ENCODE measurements around the gene ROPN1L.

ROPN1L gene

DNA sequence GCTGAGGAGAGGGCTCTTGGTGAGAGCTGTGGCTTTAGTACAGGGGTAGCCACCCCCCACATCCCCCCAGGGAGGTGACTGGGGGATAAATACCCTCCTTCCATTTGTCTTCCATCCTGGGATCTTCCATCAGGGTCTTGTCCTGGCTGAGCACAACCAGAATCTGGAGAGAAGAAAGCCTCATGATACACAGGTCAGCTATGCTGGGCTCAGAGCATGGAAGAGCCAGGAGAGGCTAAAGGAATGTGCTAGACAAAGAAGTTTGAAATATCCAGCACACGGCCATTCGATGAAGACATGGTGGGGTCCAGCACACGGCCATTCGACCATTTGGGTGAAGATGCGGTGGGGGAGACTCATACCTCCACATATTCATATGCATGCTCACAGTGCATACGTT is 30.0 kb downstream of the ROPN1L start:
- Histone ChIP-seq H3K4me1 (ENCODE audit: insufficient read depth, low read length) (peaks cover 8% of the 10 kb centered on the region), H3K9me3 (ENCODE audit: insufficient read depth, low read length, severe bottlenecking) (no peaks in the 10 kb centered on the region), H3K27ac (ENCODE audit: low read length) (no peak overlapping the region), H4K20me1 (ENCODE audit: insufficient read depth, low read length) (no peaks in the 10 kb centered on the region), H3K9ac (ENCODE audit: low read depth, low read length) (no peak overlapping the region), H2AFZ (ENCODE audit: low read depth, low read length) (no peak overlapping the region), H3K4me2 (ENCODE audit: insufficient read depth, low read length) (no peak overlapping the region), H3K4me3 (ENCODE audit: low read depth in 1 of 2, low read length in 2 of 2) (no peak overlapping the region), H3K36me3 (ENCODE audit: insufficient read depth, low read length) (no peaks in the 10 kb centered on the region), H3K79me2 (ENCODE audit: insufficient read depth, low read length) (no peaks in the 10 kb centered on the region), H3K27me3 (ENCODE audit: insufficient read depth, low read length, poor library complexity) (no peaks in the 10 kb centered on the region)
- ATAC-seq (ENCODE audit: insufficient read depth, low read depth) (no peak), DNase-seq (no peak)
- no peak for TF ChIP-seq EZH2 (IDR thresholded peaks at IDR 0.05; ENCODE audit: borderline replicate concordance, low read depth, low read length, severe bottlenecking)
- TF ChIP-seq, protein P1, sequence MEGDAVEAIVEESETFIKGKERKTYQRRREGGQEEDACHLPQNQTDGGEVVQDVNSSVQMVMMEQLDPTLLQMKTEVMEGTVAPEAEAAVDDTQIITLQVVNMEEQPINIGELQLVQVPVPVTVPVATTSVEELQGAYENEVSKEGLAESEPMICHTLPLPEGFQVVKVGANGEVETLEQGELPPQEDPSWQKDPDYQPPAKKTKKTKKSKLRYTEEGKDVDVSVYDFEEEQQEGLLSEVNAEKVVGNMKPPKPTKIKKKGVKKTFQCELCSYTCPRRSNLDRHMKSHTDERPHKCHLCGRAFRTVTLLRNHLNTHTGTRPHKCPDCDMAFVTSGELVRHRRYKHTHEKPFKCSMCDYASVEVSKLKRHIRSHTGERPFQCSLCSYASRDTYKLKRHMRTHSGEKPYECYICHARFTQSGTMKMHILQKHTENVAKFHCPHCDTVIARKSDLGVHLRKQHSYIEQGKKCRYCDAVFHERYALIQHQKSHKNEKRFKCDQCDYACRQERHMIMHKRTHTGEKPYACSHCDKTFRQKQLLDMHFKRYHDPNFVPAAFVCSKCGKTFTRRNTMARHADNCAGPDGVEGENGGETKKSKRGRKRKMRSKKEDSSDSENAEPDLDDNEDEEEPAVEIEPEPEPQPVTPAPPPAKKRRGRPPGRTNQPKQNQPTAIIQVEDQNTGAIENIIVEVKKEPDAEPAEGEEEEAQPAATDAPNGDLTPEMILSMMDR (IDR thresholded peaks at IDR 0.05; ENCODE audit: borderline replicate concordance, extremely low read depth, low read length, poor library complexity, severe bottlenecking) = no peak

GRCh38 chr5:10474521-10475075 is 32.9 kb downstream of the ROPN1L start:
- no peaks in the 10 kb centered on the region for H4K20me1 ChIP-seq (ENCODE audit: insufficient read depth, low read length)
- no peaks in the 10 kb centered on the region for H3K27me3 ChIP-seq (ENCODE audit: insufficient read depth, low read length, poor library complexity)
- no peak overlapping the region for H3K4me2 ChIP-seq (ENCODE audit: insufficient read depth, low read length)
- TF ChIP-seq, protein P1 (IDR thresholded peaks at IDR 0.05; ENCODE audit: borderline replicate concordance, extremely low read depth, low read length, poor library complexity, severe bottlenecking) = no peak
- TF ChIP-seq EZH2 (IDR thresholded peaks at IDR 0.05; ENCODE audit: borderline replicate concordance, low read depth, low read length, severe bottlenecking) = no peak
- no peaks in the 10 kb centered on the region for H3K79me2 ChIP-seq (ENCODE audit: insufficient read depth, low read length)
- DNase-seq (no peak), ATAC-seq (ENCODE audit: insufficient read depth, low read depth) (no peak)
- H3K4me1 ChIP-seq (ENCODE audit: insufficient read depth, low read length) = no peaks in the 10 kb centered on the region
- H3K4me3 ChIP-seq (ENCODE audit: low read depth in 1 of 2, low read length in 2 of 2) = no peak overlapping the region
- no peaks in the 10 kb centered on the region for H3K36me3 ChIP-seq (ENCODE audit: insufficient read depth, low read length)
- no peak overlapping the region for H2AFZ ChIP-seq (ENCODE audit: low read depth, low read length)
- H3K9ac ChIP-seq (ENCODE audit: low read depth, low read length) = no peak overlapping the region
- H3K9me3 ChIP-seq (ENCODE audit: insufficient read depth, low read length, severe bottlenecking) = no peaks in the 10 kb centered on the region
- no peak overlapping the region for H3K27ac ChIP-seq (ENCODE audit: low read length)

DNA sequence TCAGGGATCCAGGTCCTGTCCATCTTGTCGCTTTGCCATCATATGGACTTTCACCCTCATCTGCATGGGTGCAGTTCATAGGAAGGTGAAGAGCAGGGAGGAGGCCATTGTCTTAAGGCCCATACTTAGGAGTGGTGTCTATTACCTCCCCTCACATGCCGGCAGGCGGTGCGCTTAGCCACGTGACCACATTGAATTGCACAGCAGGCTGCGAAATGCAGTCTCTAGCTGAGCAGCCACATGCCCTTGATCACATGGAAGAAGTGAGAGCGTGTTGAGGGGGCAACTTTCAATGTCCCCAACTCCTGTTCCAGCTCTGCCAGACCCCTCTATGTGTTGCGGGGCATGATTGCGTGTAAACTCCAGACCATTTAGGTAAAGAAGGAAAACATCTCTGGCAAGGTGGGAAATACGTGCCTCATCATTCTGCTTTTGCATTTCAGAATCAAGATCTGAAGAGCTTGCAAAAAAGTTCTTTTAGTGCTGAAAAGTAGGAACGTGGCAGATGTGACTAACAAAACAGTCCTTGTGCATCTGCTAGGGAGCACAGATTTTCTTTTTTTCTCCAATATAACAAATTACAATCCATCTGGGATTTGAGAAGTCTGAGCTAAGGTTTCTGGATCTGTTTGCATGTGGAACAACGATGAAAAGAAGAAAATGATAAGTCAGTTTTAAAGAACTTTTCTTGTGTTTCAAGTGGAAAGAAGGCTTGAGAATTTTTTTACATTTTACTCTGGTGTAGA is 34.4 kb downstream of the ROPN1L start:
- Histone ChIP-seq H3K4me1 (ENCODE audit: insufficient read depth, low read length) (no peaks in the 10 kb centered on the region), H3K79me2 (ENCODE audit: insufficient read depth, low read length) (no peaks in the 10 kb centered on the region), H4K20me1 (ENCODE audit: insufficient read depth, low read length) (no peaks in the 10 kb centered on the region), H2AFZ (ENCODE audit: low read depth, low read length) (no peak overlapping the region), H3K27me3 (ENCODE audit: insufficient read depth, low read length, poor library complexity) (no peaks in the 10 kb centered on the region), H3K36me3 (ENCODE audit: insufficient read depth, low read length) (no peaks in the 10 kb centered on the region), H3K9ac (ENCODE audit: low read depth, low read length) (no peak overlapping the region), H3K4me2 (ENCODE audit: insufficient read depth, low read length) (no peak overlapping the region), H3K27ac (ENCODE audit: low read length) (no peak overlapping the region), H3K4me3 (ENCODE audit: low read depth in 1 of 2, low read length in 2 of 2) (no peak overlapping the region), H3K9me3 (ENCODE audit: insufficient read depth, low read length, severe bottlenecking) (no peaks in the 10 kb centered on the region)
- no peak for DNase-seq
- ATAC-seq (ENCODE audit: insufficient read depth, low read depth) = no peak
- TF ChIP-seq, protein P1 (IDR thresholded peaks at IDR 0.05; ENCODE audit: borderline replicate concordance, extremely low read depth, low read length, poor library complexity, severe bottlenecking) = no peak
- no peak for TF ChIP-seq EZH2 (IDR thresholded peaks at IDR 0.05; ENCODE audit: borderline replicate concordance, low read depth, low read length, severe bottlenecking)

Data from DND-41 (cell line).